ENCODE results near the gene TAS2R20. TPM values are rescaled to one million over a fixed set of nuclear protein-coding genes. Genes with fewer than 3 reads are reported as not detected.

The TAS2R20 gene
- total RNA-seq, 4 donors from 2014 or later, result 3.5 to 9.1 (median 4.7) TPM

- H3K4me3 ChIP-seq, result no peak overlapping the region
- no peaks in the 10 kb centered on the region for H3K9me3 ChIP-seq
- no peak for DNase-seq
These were observed 25.3 kb upstream of the TAS2R20 start for GRCh38 chr12:11023387-11023786.

GRCh38 chr12:11022520-11022919 is 24.4 kb upstream of the TAS2R20 start, which contains the start of gene TAS2R19:
TSS of gene TAS2R19 (minus strand) at chr12:11022620. CDS start at chr12:11022571, 49 bp downstream.
- Histone ChIP-seq H3K9me3 (no peaks in the 10 kb centered on the region), H3K4me3 (no peak within 1 kb of the TSS), H3K27ac (no peak within 1 kb of the TSS), H3K36me3 (no peaks in the 10 kb centered on the region), H3K4me1 (no peaks in the 10 kb centered on the region), H3K27me3 (no peaks in the 10 kb centered on the region)
- no peak for DNase-seq
- TF ChIP-seq POLR2A (IDR thresholded peaks at IDR 0.05) (no peak), CTCF (IDR thresholded peaks at IDR 0.05) (no peak)

More at GRCh38 chr12:11023387-11023786, 25.3 kb upstream of the TAS2R20 start:
- Histone ChIP-seq H3K27ac (no peak overlapping the region), H3K36me3 (peaks cover 0 to 7% (median 0%) of the 10 kb centered on the region in 3 donors), H3K27me3 (no peaks in the 10 kb centered on the region), H3K4me1 (no peaks in the 10 kb centered on the region)
- no peak for TF ChIP-seq POLR2A (IDR thresholded peaks at IDR 0.05)

GRCh38 chr12:11016937-11017336 is 18.8 kb upstream of the TAS2R20 start:
- no peak overlapping the region for H3K4me3 ChIP-seq
- peaks cover 0 to 10% (median 1%) of the 10 kb centered on the region in 4 donors for H3K4me1 ChIP-seq
- H3K9me3 ChIP-seq, result no peaks in the 10 kb centered on the region
- DNase-seq, result no peak
- H3K27ac ChIP-seq, result peak overlapping the region in 2 of 4 donors; percentile 57 to 82
- H3K36me3 ChIP-seq, result no peaks in the 10 kb centered on the region
- TF ChIP-seq POLR2A (IDR thresholded peaks at IDR 0.05), result no peak
- no peak for TF ChIP-seq CTCF (IDR thresholded peaks at IDR 0.05)
- no peaks in the 10 kb centered on the region for H3K27me3 ChIP-seq

- H3K4me1 ChIP-seq, result peaks cover 0 to 10% (median 1%) of the 10 kb centered on the region in 4 donors
- H3K27ac ChIP-seq, result peak overlapping the region in 3 of 4 donors; percentile 31 to 82 (median 57)
- H3K9me3 ChIP-seq, result no peaks in the 10 kb centered on the region
- no peaks in the 10 kb centered on the region for H3K27me3 ChIP-seq
- no peaks in the 10 kb centered on the region for H3K36me3 ChIP-seq
- TF ChIP-seq POLR2A (IDR thresholded peaks at IDR 0.05) (no peak), CTCF (IDR thresholded peaks at IDR 0.05) (no peak)
- peak in 1 of 3 donors; percentile 69 for DNase-seq
- H3K4me3 ChIP-seq, result peak overlapping the region in 1 of 4 donors; percentile 20
These were observed 17.8 kb upstream of the TAS2R20 start for GRCh38 chr12:11015775-11016430.

GRCh38 chr12:11014234-11014633 is 16.1 kb upstream of the TAS2R20 start:
- no peak overlapping the region for H3K4me3 ChIP-seq
- TF ChIP-seq CTCF (IDR thresholded peaks at IDR 0.05) (no peak), POLR2A (IDR thresholded peaks at IDR 0.05) (no peak)
- peaks cover 0 to 10% (median 1%) of the 10 kb centered on the region in 4 donors for H3K4me1 ChIP-seq
- DNase-seq, result no peak
- H3K27me3 ChIP-seq, result no peaks in the 10 kb centered on the region
- H3K36me3 ChIP-seq, result no peaks in the 10 kb centered on the region
- H3K27ac ChIP-seq, result no peak overlapping the region
- H3K9me3 ChIP-seq, result no peaks in the 10 kb centered on the region

GRCh38 chr12:11007608-11008007 is 9.5 kb upstream of the TAS2R20 start:
- Histone ChIP-seq H3K27me3 (no peaks in the 10 kb centered on the region), H3K36me3 (no peaks in the 10 kb centered on the region), H3K9me3 (no peaks in the 10 kb centered on the region), H3K4me3 (no peak overlapping the region), H3K27ac (no peak overlapping the region), H3K4me1 (no peaks in the 10 kb centered on the region)
- no peak for DNase-seq
- TF ChIP-seq POLR2A (IDR thresholded peaks at IDR 0.05) (no peak), CTCF (IDR thresholded peaks at IDR 0.05) (no peak)

Measured in Peyer's patch (tissue), 4 donors.